Calu3 (cell line): ENCODE data around the gene PMVK. TPM values are rescaled to one million over a fixed set of nuclear protein-coding genes. Genes with fewer than 3 reads are reported as not detected.
A peak's percentile ranks its signal among the peaks of the same experiment; 100 is the strongest.

Source experiments
- BruUV-seq: library from RNA; stranded (reverse); fragments of 400-500 nt; replicated peaks from 2 replicates; lab custom pipeline; 2021; lab: Mats Ljungman, UMichigan
- CTCF ChIA-PET: fragments of 300-600 bp; sonication (Branson Sonifier 250); formaldehyde crosslinking; loops from one replicate; lab custom pipeline; 2022; ENCODE audit warnings: antibody characterized with exemption; lab: Charles Lee
- DNase-seq: peaks from one replicate; pipeline ENCODE4 v3.0.0; 2022
- H3K27ac Mint-ChIP-seq: one replicate; pipeline ENCODE4 v1.8.0; 2022; ENCODE audit warnings: mixed read lengths; ENCODE audit not compliant: unreplicated experiment
- H3K27me3 Mint-ChIP-seq: one replicate; pipeline ENCODE4 v1.8.0; 2022; ENCODE audit warnings: mixed read lengths; ENCODE audit not compliant: unreplicated experiment
- H3K36me3 Mint-ChIP-seq: one replicate; pipeline ENCODE4 v1.8.0; 2022; ENCODE audit warnings: mild to moderate bottlenecking, moderate library complexity, mixed read lengths; ENCODE audit not compliant: insufficient read depth, unreplicated experiment
- H3K4me1 Mint-ChIP-seq: one replicate; pipeline ENCODE4 v1.8.0; 2022; ENCODE audit warnings: mild to moderate bottlenecking, low read depth, mixed read lengths; ENCODE audit not compliant: unreplicated experiment
- H3K4me3 Mint-ChIP-seq: one replicate; pipeline ENCODE4 v1.8.0; 2022; ENCODE audit warnings: mild to moderate bottlenecking, low read depth, moderate library complexity, mixed read lengths; ENCODE audit not compliant: unreplicated experiment
- H3K9me3 Mint-ChIP-seq: one replicate; pipeline ENCODE4 v1.8.0; 2022; ENCODE audit warnings: low read depth, mixed read lengths; ENCODE audit not compliant: unreplicated experiment
- CTCF ChIP-seq: fragments of 200-600 bp; IDR thresholded peaks from one replicate; pipeline ENCODE4 v1.8.0; 2022; ENCODE audit warnings: antibody characterized with exemption; ENCODE audit not compliant: unreplicated experiment
- intact Hi-C: fragments of 100-400 bp; cut with micrococcal nuclease; formaldehyde crosslinking; loops from one replicate; pipeline ENCODE4 v1.10.0; 2022; ENCODE audit not compliant: unreplicated experiment
- total RNA-seq: library from RNA; stranded (reverse); gene quantifications from 2 replicates; pipeline ENCODE4 v1.2.3, GENCODE V29; 2022

PMVK gene
- total RNA-seq, 1 experiment from 2014 or later, result 47.3 TPM

GRCh38 chr1:154958681-154959425 lies 22.3 kb upstream of the PMVK start:
- H3K4me3 Mint-ChIP-seq, result peak overlapping the region; percentile 85
- TF ChIP-seq CTCF, result no peak
- H3K27me3 Mint-ChIP-seq, result no peaks in the 10 kb centered on the region
- no TSS peak for BruUV-seq
- CTCF ChIA-PET, result no interaction called here
- peaks cover 53% of the 10 kb centered on the region for H3K4me1 Mint-ChIP-seq
- no peak for DNase-seq
- H3K9me3 Mint-ChIP-seq, result no peaks in the 10 kb centered on the region
- intact Hi-C loops, result no loop called here
- peaks cover 86% of the 10 kb centered on the region for H3K36me3 Mint-ChIP-seq
- no peak overlapping the region for H3K27ac Mint-ChIP-seq

GRCh38 chr1:154958036-154958435 lies 21.5 kb upstream of the PMVK start:
- no peak overlapping the region for H3K4me3 Mint-ChIP-seq
- no peaks in the 10 kb centered on the region for H3K27me3 Mint-ChIP-seq
- CTCF ChIA-PET, result no interaction called here
- TF ChIP-seq CTCF, result no peak
- H3K4me1 Mint-ChIP-seq, result peaks cover 48% of the 10 kb centered on the region
- intact Hi-C loops, result no loop called here
- no peak for DNase-seq
- H3K36me3 Mint-ChIP-seq, result peaks cover 78% of the 10 kb centered on the region
- no TSS peak for BruUV-seq
- H3K9me3 Mint-ChIP-seq, result no peaks in the 10 kb centered on the region
- H3K27ac Mint-ChIP-seq, result no peak overlapping the region

GRCh38 chr1:154957091-154957657 lies 20.7 kb upstream of the PMVK start:
- Mint-ChIP-seq H3K36me3 (peaks cover 77% of the 10 kb centered on the region), H3K4me1 (peaks cover 41% of the 10 kb centered on the region), H3K9me3 (no peaks in the 10 kb centered on the region), H3K4me3 (peak overlapping the region; percentile 80), H3K27ac (peak overlapping the region; percentile 70), H3K27me3 (no peaks in the 10 kb centered on the region)
- TF ChIP-seq CTCF, result no peak
- intact Hi-C loops, result no loop called here
- DNase-seq, result no peak
- BruUV-seq, result TSS peak; percentile 11
- CTCF ChIA-PET, result interaction anchor here (1.2 to 2.0 kb wide), 2 partner anchors 17 to 25 kb away, joined by 3 to 5 read pairs; no protein-coding TSS in a partner anchor

GRCh38 chr1:154956544-154956941 lies 20.0 kb upstream of the PMVK start:
- intact Hi-C loops, result no loop called here
- no peak for DNase-seq
- Mint-ChIP-seq H3K27me3 (no peaks in the 10 kb centered on the region), H3K4me1 (peaks cover 40% of the 10 kb centered on the region), H3K36me3 (peaks cover 74% of the 10 kb centered on the region), H3K9me3 (no peaks in the 10 kb centered on the region), H3K27ac (peak overlapping the region; percentile 70), H3K4me3 (peak overlapping the region; percentile 80)
- CTCF ChIA-PET, result interaction anchor here (1.0 to 3.0 kb wide), 5 partner anchors 17 to 42 kb away, joined by 3 to 10 read pairs (median 5); partner anchors contain the start of gene FLAD1
- no TSS peak for BruUV-seq
- TF ChIP-seq CTCF, result no peak
